ENCODE results near the gene PCBP3.

The PCBP3 gene

GRCh38 chr21:45940621-45941337, 297.3 kb downstream of the PCBP3 start:
- Histone ChIP-seq H3K27me3 (no peaks in the 10 kb centered on the region), H3K4me1 (ENCODE audit: control insufficient read depth in 1 of 2, insufficient read depth in 1 of 2, low read depth in 1 of 2, low read length in 1 of 2) (no peaks in the 10 kb centered on the region), H3K4me3 (ENCODE audit: low read depth in 1 of 2, low read length in 1 of 2) (no peak overlapping the region)

DNA sequence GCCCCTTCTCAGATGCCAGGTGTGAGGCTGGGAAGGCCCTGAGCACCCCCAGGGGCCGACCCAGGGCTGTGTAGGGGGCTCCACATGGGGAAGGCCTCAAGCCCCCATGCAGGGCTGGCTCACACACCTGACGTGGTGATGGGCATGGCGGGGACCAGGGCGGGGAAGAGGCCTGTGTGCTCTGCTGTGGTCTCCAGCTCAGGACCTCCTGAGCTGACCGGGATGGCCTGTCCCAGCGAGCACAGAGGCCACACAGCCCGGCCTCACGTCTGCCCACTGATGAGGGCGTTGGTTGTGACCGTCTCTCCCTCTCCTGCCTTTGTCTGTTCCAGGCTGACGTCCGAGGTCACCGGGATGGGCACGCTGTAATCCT, 297.8 kb downstream of the PCBP3 start:
- Histone ChIP-seq H3K27me3 (no peaks in the 10 kb centered on the region), H3K9me3 (no peaks in the 10 kb centered on the region), H3K4me1 (ENCODE audit: control insufficient read depth in 1 of 2, insufficient read depth in 1 of 2, low read depth in 1 of 2, low read length in 1 of 2) (no peaks in the 10 kb centered on the region), H3K36me3 (no peaks in the 10 kb centered on the region), H3K27ac (no peak overlapping the region), H3K4me3 (ENCODE audit: low read depth in 1 of 2, low read length in 1 of 2) (no peak overlapping the region)
- TF ChIP-seq CTCF (IDR thresholded peaks at IDR 0.05), result no peak

More at GRCh38 chr21:45940621-45941337, 297.3 kb downstream of the PCBP3 start:
- Histone ChIP-seq H3K27ac (no peak overlapping the region), H3K9me3 (no peaks in the 10 kb centered on the region), H3K36me3 (no peaks in the 10 kb centered on the region)
- TF ChIP-seq CTCF (IDR thresholded peaks at IDR 0.05), result no peak

DNA sequence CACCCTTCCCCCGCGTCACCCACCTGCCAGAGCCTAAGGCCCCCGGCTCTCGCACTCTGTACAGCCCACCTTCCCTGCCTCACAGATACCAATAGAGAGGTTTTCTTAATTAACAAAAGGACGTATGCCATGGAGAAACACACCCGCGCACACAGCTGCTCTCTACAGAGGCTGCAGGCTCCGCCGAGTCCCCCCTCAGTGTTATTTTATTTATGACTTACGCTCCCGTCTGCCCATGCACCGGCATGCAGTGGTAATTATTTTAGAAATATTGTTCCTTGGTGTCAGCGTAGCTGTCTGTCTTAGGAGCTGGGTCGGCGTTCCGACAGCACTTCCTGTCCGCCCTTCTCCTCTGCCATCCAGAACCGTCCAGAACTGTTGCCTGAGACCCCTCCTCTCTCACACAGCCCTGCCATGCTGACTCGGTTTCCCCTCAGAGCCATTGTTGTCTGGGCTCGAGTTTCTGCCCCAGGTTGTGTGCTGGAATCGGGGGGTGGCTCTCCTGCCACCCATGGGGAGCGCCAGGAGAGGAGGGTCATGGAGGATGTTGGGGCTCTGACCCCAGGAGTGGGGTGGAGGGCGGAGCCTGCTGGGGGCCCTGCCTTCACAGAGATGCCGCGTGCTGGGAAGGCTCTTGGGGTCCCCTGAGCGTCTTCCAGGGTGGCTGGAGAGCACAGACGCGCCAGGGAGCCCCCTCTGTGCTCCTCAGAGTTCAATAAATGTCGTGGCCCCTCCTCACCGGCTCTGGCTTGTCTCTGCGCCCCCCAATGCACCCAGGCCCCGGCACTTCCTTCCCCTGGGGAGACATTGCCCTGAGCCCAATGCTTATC, 298.4 kb downstream of the PCBP3 start:
- no peak overlapping the region for H3K27ac ChIP-seq
- no peaks in the 10 kb centered on the region for H3K4me1 ChIP-seq (ENCODE audit: control insufficient read depth in 1 of 2, insufficient read depth in 1 of 2, low read depth in 1 of 2, low read length in 1 of 2)
- no peaks in the 10 kb centered on the region for H3K9me3 ChIP-seq
- H3K4me3 ChIP-seq (ENCODE audit: low read depth in 1 of 2, low read length in 1 of 2), result no peak overlapping the region
- no peaks in the 10 kb centered on the region for H3K27me3 ChIP-seq
- H3K36me3 ChIP-seq, result no peaks in the 10 kb centered on the region
- no peak for TF ChIP-seq CTCF (IDR thresholded peaks at IDR 0.05)

DNA sequence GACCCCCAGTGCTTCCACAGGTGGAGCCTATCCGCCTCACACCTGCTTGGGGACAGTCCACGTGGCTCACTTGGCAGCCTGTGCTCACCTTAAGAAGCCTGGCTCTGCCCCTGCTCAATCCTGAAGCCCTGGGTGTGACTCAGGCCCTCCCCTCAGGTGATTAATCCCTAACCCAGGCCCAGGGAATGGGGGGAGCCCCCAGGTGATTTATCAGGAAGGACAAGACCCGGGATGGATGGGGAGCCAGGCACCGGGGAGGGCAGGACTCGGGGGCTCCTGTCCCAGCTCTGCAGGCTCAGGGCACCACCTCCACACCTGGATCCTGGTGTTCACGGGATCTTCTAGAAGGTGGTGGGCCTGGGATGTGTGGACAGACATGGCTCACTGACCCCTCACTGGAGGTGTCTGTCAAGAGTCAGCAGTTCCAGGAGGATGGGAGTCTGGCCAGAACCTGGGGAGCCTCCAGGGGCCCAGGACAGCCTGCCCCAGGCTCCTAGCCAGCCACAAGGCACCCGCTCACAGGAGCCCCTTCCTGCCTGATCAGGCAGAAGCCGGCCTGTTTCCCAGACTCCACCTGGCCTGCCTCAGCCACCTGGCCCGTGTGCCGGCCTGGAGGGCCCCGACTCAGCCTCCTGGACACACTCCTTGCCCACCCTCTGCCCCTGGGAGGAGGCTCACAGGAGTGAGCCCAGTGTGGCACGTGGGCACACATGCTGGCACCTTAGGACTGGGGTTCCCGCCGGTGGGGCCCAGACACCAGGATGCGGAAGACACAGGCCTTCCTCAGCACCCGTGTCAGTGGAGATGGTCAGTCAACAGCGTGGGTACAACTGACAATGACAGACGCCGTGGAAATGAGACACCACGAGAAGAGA, 299.5 kb downstream of the PCBP3 start:
- Histone ChIP-seq H3K27ac (no peak overlapping the region), H3K9me3 (no peaks in the 10 kb centered on the region), H3K4me1 (ENCODE audit: control insufficient read depth in 1 of 2, insufficient read depth in 1 of 2, low read depth in 1 of 2, low read length in 1 of 2) (no peaks in the 10 kb centered on the region), H3K4me3 (ENCODE audit: low read depth in 1 of 2, low read length in 1 of 2) (no peak overlapping the region), H3K27me3 (no peaks in the 10 kb centered on the region), H3K36me3 (no peaks in the 10 kb centered on the region)
- no peak for TF ChIP-seq CTCF (IDR thresholded peaks at IDR 0.05)
